Stimulated activated naive CD8-positive, alpha-beta T cell treated with anti-CD3 and anti-CD28 coated beads, Interleukin-15, Interleukin-2, amounts not matched to agents 100 U/mL and 50 U/mL, for 24 hours (primary cell): Measurements from ENCODE around the gene PTX4.
A peak's percentile ranks its signal among the peaks of the same experiment; 100 is the strongest.

Experiments used
- ATAC-seq: fragments of 150-1000 bp; cut with Tn5 transposase; one replicate; pipeline ENCODE4 v1.10.0; 2021
- DNase-seq: peaks from one replicate; pipeline ENCODE4 v3.0.0; 2021

Gene PTX4

DNA sequence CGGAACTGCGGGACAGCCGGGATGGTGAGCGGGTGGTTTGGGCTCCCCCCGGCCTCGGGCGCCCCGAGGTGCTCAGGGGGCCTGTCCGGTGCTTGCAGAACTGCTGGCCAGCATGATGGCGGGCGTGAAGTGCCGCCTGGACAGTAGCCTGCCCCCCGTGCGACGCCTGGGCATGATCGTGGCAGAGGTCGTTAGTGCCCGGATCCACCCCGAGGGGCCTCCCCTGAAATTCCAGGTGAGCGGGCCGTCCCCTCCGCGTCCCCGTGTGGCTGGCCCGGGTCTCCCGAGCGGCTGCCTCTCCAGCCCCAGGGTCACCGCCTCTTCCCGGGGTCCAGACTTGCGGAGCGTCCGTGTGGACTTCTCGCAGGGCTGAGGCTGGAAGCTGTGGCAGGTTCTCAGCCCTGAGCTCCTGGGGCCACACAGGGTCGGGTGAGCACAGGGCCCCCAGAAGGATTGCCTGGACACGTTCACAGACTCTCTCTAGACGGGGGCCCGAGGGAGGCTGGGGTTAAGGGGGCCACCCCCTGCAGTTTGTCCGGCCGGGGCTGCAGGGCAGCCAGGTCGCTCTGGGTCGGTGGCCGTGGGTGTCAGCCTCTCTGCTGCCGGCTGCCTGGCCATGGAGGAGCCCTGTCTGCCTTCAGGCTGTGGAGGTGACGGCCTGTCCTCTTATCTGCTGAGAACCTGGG, 11.9 kb upstream of the PTX4 start:
- no peak for ATAC-seq

DNA sequence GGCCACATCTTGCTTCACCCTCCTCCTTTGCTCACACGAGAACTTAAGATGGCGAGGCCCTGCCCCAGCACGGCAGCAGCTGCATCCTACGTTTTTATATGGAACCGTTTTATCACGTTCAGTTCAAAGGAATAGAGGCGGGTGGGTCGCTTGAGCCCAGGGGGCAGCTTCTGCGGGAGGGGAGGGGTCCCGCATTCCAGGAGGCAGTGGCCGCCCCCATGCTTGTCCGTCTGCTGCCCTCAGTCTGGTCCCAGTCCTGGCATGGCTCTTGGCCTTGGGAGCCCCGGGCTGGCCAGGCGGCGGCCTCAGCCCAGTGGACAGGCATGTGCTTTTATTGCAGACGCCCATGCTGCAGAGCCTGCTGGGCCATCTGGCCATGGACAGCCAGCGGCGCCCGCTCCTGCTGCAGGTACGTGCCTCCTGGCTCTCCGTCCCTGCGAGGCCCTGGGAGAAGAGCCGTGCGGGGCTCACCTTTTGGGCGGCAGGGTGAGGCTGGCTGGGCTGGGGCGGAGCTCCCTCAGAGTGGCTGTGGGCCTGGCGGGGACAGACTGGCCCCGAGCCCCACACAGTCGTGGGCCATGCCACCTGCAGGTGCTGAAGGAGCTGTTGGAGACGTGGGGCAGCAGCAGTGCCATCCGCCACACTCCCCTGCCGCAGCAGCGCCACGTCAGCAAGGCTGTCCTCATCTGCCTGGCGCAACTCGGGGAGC, 11.2 kb upstream of the PTX4 start:
- no peak for ATAC-seq

More for the DNA sequence above, 11.9 kb upstream of the PTX4 start:
- DNase-seq: no peak

DNA sequence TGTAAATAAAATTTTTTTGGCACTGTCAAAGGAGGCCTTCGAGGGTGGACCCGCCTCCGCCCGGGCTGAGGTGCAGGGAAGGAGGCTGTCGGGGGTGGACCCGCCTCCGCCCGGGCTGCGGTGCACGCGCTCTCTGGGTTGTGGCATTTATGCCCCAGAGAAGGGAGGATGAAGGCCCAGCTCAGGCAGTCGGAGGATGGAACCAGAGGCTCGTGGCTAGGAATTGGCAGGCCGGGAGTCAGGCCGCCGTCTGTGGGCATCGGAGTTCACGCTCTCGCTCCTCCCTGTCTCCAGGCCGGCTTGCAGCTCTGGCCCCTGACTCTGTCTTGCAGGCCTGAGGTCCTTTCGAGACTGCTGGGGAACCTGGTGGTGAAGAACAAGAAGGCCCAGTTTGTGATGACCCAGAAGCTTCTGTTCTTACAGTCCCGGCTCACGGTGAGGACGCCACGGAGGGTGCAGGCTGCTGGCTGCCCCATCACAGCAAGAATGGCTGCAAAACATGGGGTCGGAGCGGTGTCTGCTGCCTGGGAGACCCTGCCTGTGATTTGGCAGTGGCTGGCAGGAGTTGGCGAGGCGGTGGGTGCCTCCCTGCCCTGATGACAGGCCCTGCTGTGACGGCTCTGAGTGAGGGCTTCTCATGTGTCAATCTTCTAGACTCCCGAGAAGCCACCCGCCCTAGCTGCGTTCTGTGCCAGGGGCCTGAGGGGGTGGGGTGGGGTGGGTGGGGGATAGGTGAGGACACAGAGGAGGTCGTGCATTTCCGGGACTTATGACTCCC, 10.3 kb upstream of the PTX4 start:
- ATAC-seq (no peak), DNase-seq (no peak)

More for the DNA sequence above, 11.2 kb upstream of the PTX4 start:
- no peak for DNase-seq

DNA sequence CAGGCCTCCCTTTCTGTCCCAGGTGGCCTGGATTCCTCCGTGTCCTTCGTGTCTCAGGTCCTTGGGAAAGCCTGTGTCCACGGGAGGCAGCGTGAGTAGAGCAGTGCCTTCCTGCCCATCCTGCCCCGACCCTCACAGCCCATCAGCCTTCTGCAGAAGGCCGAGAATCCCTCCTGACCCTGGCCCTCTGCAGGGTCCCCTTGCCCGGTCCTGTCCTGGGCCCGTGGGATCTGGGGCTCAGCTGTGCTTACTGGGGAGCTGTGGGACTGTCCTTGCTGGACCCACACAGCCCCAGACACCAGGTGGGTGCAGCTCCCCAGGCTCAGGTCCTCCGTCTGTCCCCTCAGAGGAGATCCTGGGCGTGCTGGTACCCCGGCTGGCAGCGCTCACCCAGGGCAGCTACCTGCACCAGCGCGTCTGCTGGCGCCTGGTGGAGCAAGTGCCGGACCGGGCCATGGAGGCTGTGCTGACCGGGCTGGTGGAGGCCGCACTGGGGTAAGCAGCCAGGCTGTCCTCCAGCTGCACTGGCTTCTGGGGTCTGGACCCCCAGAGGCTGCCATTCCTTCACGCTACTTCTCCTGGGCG, 8.4 kb upstream of the PTX4 start:
- ATAC-seq (no peak), DNase-seq (no peak)

DNA sequence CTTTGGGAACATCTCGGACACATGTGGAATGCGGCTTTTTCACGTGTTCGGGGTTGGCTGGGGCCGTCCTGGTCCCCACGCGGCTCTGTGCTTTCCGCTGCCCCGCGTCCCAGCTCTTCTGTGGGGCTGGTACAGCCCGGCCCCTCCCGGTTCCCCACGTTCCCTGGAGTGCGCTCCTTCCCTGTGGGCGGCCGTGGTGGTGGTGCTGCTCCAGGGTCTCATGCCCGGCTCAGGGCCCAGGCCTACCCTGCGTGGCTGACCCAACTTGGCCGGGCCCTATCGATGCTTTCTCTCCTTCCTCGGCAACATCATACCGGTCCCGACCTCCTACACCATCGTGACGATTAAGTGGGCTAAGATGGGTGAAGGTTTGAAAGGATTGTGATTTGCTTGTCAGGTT, 7.7 kb upstream of the PTX4 start:
- ATAC-seq: no peak

DNA sequence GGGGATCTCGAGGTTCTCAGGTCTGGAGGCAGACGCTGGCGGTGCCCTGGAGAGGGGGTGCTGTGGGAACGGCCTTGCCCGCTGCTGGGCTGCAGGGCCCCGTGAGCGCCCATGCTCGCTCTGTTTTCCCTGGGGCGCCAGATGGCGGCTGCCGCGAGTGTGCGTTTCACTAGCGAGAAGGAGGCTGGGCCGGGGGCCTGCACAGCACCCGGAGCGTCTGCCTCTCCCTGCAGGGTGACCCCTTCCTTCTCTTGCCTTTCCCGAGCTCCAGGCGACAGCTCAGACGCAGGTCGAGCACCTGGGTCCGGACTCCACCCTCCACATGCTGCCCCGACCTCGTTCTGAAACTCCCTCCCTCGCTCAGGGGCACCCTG, 7.1 kb upstream of the PTX4 start:
- ATAC-seq (no peak), DNase-seq (no peak)

More for the DNA sequence above, 7.7 kb upstream of the PTX4 start:
- DNase-seq: no peak

DNA sequence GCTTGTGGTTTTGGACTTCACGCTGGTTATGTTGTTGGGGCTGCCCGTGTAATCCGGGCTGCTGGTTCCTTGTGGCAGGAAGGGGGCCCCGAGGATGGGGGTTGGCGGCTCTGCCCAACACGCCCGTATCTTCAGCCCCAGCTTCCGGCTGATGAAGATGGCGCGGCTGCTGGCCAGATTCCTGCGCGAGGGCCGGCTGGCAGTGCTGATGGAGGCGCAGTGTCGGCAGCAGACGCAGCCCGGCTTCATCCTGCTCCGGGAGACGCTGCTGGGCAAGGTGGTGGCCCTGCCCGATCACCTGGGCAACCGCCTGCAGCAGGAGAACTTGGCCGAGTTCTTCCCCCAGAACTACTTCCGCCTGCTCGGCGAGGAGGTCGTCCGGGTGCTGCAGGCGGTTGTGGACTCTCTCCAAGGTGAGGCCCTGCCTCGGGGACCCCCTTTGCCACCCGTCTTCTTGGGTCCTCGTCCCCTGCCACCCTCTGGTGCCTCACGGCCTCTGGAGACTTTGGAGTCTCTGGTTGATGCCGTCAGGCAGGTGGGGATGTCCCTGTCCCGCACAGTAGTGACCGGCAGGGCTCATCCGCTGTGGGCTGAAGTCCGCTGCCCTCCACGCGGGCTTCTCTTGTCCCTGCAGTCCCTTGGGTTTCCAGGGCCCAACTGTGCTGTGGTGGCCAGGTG, 6.6 kb upstream of the PTX4 start:
- ATAC-seq: no peak
- DNase-seq: no peak

DNA sequence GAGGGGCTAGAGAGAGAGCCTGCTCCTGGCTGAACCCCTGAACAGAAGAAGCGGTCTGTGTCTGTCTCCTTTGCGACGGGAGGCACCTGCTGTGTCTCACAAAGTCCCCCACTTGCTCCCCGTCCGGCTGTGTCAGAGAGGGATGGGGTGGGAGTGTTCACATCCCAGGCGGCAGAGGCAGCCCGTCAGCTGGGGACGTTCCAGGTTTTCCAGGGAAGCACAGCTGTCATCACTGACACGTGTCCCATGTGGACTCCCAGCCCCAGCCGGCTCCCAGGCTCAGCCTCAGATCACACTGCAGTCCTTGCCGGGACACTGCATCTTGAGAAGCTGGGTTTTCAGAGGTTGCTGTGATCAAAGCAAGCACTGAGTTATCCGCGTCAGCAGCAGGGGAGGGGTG, 6.0 kb upstream of the PTX4 start:
- DNase-seq (no peak), ATAC-seq (no peak)

DNA sequence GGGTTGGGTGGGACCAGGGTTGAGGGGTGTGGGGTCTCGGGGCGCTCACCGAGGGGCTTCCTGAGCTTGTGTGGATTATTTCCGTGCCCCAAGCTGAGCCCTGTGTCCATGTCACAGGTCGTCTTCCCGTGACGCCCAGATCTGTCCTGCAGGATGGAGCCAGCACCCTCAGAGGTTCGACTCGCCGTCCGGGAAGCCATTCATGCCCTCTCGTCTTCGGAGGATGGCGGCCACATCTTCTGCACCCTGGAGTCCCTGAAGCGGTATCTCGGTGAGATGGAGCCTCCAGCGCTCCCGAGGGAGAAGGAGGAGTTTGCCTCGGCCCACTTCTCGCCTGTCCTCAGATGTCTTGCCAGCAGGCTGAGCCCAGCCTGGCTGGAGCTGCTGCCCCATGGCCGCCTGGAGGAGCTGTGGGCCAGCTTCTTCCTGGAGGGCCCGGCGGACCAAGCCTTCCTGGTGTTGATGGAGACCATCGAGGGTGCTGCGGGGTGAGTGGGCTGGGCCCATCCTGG, 5.4 kb upstream of the PTX4 start:
- DNase-seq (no peak), ATAC-seq (no peak)

DNA sequence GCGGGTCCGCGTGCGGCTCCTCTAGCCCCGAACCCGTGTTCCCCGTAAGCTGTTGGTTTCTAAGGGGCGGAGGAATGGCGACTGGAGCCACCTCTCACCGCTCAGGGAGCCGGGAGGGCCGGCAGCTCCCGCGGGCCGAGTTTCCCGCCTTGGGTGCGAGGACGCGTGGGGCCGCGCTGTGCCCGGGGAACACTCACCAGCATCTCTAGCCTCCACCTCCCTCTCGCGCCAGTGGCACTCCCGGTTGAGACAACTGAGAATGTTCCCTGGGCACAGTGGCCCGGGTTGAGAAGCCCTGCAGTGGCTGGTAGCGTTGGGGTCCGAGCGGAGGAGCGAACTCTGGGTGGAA, 5.0 kb upstream of the PTX4 start:
- no peak for ATAC-seq

DNA sequence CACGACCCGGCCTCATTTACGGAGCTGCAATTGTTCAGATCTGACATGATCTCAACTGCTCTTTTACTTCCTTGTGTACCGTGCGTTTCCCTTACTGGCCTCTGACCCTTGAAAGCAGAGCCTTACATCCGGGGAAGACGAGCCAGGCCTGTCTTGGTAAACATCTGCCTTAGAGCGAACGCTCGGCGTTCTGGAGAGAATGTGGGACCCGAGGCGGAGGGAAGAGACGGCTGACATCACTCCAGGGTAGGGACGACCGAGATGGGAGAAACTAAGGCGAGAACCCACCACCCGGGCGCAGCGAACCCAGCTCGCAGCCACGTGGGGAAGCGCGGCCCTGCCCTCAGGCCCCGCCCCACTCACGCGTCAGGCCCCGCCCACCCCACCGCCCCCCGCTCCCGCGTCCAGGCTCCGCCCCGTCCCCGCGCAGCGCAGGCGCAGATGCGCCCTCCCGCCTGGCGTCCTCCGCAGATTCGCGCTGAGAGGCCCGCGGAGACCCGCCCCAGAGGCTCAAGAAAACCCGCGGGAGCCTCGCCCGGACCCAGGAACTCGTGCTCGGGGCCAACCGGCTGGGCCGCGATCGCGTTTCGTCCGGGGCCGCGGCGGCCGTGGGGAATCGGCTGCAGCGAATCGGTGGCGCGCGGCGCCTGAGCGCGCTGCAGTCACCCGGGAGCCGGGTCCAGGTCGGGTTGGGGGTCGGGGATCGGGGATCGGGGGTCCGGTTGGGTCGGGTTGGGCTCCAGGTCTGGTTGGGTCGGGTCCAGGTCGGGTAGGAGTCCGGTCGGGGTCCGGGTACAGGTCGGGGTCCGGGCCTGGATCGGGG, 4.4 kb upstream of the PTX4 start, which contains the start of gene TELO2:
TELO2 (plus strand) TSS at position 438 of the 823 bp plus-strand sequence. CDS start 922 bp downstream, outside the sequence.
- DNase-seq (peak; percentile 92), ATAC-seq (peak; percentile 79)

More for the DNA sequence above, 5.0 kb upstream of the PTX4 start:
- peak; percentile 36 for DNase-seq

DNA sequence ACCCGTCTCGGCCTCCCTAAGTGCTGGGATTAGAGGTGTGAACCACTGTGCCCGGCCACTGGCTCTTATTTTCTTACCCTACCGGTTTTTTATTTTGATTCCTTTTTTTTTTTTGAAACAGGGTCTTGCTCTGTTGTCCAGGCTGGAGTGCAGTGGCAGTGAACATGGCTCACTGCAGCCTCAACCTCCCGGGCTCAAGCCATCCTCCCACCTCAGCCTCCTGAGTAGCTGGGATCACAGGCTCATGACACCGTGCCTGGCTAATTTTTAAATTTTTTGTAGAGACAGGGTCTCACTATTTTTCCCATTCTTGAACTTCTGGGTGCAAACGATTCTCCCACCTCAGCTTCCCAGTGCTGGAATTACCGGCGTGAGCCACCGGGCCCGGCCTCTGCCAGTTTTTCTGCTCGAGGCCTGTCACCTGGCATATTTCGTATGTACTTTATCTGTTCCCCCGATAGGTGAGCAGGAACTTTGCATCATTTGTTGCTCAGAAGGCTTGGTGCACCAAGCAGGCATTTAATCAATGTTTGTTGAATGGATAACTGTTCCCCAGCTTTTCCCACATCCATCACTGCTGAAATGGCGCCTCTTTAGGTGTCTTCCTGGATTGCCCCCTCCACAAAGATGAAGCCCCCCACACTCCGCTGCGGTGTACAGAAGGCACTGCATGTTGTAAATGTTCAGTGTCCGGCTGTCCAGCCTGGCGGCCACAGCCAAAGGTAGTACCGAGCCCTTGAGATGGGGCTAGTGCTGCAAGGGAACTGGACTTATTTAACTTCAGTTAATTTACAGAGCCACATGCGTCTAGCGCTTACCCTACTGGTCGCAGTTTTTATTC, 3.6 kb upstream of the PTX4 start:
- DNase-seq (no peak), ATAC-seq (no peak)

DNA sequence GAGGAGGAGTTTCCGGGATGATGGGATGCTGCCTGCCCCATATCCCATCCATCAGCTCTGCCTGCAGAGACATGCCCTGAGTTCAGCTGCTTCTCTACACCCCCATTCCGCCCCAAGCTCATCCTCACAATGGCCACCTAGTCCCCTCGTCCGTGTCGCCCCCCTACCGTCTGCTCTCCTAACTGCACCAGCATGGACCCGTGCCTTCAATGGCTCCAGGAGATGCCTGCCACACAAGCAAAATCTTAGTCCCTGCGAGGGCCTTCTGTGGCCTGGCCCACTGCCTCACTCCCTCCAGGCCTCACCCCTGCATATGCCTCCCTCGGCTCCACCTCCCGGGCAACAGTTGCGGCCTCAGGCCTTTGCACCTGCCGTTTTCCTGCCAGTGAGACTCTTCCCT, 2.6 kb upstream of the PTX4 start:
- DNase-seq (no peak), ATAC-seq (no peak)

DNA sequence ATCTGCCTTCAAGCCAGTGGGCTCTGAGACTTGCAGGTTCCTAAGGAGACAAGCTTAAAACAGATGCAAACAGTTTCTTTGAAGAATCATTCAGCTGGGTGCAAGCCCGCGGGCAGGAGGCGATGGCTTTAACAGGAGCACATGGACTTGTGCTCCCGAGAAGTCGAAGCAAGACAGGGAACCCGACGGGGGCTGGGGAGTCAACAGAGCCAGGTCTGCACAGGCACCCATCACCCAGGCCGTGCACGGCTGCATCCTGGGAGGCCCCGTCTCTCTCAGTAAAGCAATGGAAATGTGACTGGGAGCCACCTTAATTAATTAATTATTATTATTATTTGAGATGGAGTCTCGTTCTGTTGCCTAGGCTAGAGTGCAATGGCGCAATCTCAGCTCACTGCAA, 333 bp upstream of the PTX4 start:
- no peak for DNase-seq
- no peak for ATAC-seq

DNA sequence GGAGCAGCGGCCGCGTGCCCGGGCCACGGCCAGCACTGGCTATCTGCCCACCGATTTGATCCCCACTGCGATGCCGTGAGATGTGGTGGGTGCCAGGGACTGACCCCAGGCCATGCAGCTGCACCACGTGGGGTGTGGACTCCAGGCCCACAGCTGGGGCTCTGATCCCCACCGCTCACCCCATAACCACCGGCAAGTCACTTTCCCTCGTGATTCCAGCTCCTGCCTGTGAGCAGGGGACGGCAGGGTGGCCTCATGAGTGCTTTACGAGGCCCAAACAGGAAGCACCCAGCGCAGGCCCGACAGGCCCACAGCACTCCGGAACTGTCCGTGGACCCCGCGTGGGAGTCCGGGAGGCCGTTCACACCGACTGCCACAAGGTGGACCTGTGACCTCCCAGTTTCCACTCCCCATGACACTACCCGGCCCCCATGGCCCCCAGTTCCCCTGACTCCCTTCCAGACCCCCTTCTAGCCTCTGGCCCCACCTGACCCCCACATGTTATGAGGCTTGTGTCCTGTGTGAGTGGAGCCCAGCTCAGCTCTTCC, 616 bp downstream of the PTX4 start:
- ATAC-seq (no peak), DNase-seq (no peak)

DNA sequence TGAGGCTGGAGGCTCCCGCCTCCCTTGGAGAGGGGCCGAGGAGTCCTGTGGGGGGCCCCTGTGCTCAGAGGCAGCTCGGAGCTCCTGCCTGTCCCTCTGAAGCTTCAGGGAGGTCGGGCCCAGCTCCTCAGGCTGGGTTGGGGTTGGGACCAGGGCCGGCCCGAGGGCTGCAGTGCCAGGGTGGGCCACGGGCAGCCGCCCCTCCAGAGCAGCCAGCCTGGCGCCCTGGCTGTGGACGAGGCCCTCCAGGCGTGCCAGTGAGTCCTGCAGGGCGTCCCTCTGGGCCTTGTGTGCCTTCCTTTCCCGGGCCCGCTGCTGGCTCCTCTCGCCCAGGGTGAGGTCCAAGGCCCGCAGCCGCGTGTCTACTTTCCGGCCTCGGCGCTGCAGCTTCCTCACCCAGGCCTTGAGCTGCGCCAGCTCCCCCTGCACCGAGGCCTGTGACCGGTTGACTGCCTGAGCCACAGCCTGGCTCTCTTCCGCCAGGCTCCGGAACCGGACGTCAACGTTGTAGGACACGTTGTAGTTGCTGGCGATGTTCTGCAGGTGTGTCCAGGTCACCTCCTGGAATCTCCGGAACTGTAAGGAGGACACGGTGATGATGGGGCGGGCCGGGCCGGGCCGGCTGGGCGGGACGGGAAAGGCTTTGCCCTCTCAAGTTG, 1.2 kb downstream of the PTX4 start:
- DNase-seq (no peak), ATAC-seq (no peak)

DNA sequence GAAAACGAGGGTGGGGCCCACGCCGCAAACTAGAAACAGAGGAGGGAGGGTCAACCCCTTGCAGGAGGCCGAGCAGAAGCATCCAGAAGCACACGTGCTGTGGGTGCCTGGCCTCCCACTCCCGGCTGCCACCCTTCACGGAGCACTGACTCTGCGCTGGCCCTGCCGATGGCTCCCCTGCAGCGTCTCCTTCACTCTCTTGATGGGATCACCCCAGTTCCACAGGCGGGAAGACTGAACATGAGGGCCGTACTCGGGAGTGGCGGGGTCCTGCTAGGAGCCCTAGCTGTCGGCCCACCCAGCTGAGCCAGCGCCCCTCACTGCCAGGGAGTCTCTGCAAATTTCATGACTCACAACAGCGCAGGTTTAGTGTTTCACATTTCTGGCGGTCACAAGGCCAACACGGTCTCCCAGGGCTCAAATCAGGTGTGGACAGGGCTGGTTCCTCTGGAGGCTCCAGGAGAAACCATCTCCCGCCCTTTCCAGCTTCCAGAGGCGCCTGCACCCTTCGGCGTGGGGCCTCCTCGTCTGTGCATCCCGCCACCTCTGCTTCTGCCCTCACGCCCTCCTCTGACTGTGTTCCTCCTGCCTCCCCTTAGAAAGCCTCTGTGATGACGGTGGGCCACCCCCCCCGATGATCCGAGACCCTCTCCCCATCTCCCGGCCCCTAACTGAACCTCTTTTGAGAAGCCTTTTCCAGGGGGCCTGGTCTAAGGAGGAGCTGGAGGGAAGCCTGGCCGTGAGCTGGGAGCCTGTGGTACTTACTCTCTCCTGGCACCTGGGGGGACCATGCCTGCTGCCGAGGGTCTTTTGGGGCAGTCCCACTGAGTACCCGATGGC, 2.0 kb downstream of the PTX4 start:
- no peak for DNase-seq
- ATAC-seq: no peak

DNA sequence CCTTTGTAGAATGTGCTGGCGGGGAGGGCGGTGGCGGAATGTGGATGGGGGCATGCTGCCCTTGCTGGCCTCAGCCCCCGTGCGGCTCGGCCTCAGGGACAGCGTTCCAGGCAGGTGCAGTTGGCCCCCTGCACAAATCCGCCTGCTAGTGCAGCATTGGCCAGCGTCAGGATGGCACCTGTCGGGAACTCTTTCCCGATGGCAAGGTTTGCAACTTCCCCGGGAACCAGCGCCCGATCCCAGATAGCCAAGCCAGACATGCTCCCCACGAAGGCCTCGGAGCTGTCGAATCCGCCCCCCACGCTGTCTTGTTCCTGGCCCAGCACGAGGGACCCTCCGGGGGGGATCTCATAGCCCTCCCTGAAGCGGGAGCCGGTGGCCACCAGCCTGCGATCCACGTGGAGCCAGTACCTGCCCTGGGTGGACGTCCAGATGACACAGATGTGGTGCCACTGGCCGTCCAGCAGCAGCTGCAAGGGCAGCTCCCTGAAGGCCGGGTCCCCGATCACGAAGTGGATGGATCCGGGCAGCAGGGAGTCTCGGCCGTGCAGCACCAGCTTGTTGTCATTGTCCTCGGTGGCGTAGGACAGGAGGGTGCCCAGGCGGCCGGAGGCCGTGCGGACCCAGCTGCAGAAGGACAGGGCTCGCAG, 2.8 kb downstream of the PTX4 start:
- ATAC-seq: no peak
- no peak for DNase-seq
